Inferior parietal cortex (tissue), 1 donor: Measurements from ENCODE around the gene HEPN1.

Experiments
- DNase-seq: peaks from one replicate; pipeline ENCODE4 v3.0.0-alpha.2; 2016; ENCODE audit errors: extremely low spot score

The HEPN1 gene

DNA sequence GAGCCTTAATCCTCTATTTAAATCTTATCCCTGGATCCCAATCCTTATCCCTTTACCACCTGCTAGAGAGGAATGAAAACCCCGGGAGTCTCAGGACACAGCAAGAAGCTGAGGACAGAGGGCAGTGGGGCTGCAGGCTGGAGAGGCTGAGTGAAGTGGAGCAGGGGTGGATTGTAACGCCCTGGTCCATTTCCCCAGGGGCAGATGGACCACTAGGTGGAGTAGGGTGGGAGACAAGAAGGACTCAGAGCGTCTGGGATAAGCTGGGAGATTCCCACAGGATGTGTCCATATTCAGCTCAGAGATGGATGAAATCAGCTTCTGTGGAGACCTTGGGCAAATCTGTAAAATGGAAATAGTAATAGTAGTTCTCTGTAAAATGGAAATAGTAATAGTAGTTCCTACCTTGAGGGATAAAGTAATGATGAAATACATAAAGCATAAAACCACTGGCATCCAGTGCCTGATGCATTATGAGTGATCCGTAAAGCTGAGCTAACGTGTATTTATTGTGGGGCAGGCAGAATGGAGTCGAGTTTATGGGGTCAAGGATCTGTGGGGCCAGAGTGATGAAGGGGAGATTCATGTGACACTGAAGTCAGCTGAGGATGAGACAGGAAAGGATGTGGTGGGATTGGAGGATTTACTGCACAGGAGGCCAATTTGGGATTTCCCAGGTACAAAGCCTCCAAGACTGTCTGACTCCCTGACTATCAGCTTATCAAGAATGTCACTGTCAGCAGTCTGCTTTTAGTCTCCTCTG lies 19.5 kb upstream of the HEPN1 start:
- DNase-seq: no peak

- DNase-seq: no peak
Measured at GRCh38 chr11:124900464-124900863, 18.6 kb upstream of the HEPN1 start.

GRCh38 chr11:124902616-124903015 lies 16.4 kb upstream of the HEPN1 start:
- no peak for DNase-seq

DNA sequence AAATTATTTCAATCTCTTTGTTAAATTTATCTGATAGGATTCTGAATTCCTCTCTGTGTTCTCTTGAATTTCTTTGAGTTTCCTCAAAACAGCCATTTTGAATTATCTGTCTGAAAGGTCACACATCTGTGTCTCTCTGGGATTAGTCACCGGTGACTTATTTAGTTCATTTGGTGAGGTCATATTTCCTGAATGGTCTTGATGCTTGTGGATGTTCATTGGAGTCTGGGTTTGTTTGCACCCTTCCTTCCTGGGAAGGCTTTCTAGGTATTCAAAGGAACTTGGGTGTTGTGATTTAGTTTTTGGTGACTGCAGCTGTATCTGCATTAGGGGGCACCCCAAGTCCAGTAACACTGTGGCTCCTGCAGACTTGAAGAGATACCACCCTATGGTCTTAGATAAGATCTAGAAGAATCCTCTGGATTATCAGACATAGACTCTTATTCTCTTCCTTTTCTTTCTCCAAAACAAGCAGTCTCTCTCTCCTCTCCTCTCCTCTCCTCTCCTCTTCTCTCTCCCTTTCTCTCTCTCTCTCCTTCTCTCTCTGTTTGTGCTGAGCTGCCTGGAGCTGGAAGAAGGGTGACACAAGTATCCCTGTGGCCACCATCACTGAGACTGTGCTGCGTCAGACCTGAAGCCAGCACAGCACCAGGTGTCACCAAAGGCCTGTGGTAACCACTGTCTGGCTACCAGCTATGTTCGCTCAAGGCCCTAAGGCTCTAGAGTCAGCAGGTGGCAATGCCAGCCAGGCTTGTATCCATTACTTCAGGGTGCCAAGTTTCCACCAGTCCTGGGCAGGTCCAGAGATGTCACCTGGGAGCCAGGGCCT lies 3.3 kb upstream of the HEPN1 start:
- DNase-seq: no peak

GRCh38 chr11:124916370-124916710 lies 2.7 kb upstream of the HEPN1 start:
- no peak for DNase-seq

DNA sequence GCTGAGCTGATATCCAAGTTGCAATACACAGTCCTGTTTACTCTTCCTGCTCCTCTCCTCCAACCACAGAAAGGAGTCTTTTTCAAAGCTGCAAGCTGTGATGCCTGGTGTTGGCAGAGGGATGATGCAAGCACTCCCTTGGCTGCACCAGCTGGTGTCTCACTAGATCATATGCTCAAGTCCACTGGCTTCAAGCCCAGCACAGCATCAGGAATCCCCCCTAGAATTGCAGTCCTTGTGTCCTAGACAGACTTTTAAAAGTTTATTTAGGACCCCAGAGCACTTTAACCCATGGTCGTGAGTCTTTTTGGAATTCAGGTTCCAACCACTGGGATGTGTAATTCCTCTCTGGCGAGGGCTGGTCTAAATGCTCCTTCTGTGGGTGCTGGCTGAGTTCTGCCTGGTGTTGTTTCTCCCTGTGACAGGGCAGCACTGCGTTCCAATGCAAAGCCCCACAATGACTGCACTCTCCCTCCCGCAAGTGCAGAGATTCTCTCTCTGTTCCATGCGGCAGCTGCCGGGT lies 1.9 kb upstream of the HEPN1 start:
- DNase-seq: peak; percentile 84

GRCh38 chr11:124919898-124920297 lies 848 bp downstream of the HEPN1 start:
- DNase-seq: no peak

GRCh38 chr11:124920356-124920755 lies 1.3 kb downstream of the HEPN1 start:
- DNase-seq: no peak

- DNase-seq: no peak
Measured at GRCh38 chr11:124920870-124921609, 2.0 kb downstream of the HEPN1 start.

- no peak for DNase-seq
Measured at GRCh38 chr11:124922831-124923230, 3.8 kb downstream of the HEPN1 start.

DNA sequence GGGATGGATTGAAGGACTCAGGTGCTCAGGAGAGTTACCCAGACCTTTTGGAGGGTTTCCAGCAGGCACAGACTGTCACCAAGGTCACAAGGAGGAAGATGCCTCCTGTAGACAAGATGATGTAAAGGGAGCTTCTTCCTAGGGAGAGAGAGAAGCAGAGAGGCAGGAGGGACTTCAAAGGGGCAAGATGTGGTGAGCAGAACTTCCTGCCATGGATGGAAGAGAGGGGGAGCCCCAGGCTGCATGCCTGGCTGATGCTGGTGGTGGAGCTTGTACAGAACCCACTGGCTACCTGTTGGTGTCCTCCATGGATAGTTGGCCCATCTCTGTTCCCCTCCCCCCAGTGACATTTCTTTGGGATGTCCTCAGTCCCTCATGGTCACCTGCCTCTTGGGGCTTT lies 4.2 kb downstream of the HEPN1 start:
- no peak for DNase-seq

GRCh38 chr11:124928942-124929665 lies 10.1 kb downstream of the HEPN1 start:
- no peak for DNase-seq

DNA sequence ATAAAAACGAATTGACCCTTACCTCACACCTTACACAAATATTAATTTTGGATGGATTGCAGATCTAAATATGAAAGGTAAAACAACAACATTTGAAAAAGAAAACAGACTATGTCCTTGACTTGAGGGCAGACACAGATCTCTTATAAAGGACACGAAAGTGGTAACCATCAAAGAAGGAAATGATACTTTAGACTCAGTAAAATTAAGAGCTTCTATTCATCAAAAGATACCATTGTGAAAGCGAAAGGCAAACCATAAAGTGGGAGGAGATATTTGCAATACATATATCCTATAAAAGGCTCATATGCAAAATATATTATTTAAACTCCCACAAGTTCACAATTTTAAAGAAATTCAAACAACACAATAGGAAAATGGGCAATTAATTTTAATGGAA lies 11.7 kb downstream of the HEPN1 start:
- DNase-seq: no peak

GRCh38 chr11:124934862-124935547 lies 16.0 kb downstream of the HEPN1 start:
- no peak for DNase-seq

GRCh38 chr11:124935548-124936514 lies 16.8 kb downstream of the HEPN1 start, which contains the start of gene HEPACAM:
HEPACAM (minus strand) TSS chr11:124936047; CDS start chr11:124936006, 41 bp downstream.
- peak; percentile 85 for DNase-seq

DNA sequence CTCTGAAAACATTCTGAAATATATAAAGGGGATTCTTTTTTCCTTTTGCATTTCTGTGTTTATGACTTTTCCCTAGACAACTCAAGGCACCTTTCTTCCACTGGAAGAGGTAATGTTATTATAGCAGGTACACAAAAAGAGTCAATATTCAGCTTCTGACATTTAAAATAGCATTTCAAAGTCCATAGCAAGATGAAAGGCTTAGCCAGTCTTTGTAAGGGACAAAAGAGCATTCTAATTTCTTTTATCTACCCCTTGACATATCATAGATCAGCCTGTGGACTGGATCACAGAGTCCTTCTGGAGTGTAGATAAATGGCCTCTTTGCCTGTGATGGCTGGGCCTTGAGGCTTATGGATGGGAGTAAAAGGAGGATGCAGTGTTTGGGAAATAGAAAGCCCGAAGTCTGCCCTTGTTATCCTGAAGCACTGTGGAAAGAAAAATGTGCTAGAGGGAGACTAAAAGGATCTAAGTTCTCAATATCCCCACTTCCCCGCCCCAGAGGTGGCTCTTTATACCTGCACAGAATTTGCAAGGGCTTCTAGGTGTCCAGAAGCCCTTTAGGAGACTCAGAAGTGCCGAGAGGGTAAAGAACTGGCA lies 18.4 kb downstream of the HEPN1 start:
- DNase-seq: no peak

DNA sequence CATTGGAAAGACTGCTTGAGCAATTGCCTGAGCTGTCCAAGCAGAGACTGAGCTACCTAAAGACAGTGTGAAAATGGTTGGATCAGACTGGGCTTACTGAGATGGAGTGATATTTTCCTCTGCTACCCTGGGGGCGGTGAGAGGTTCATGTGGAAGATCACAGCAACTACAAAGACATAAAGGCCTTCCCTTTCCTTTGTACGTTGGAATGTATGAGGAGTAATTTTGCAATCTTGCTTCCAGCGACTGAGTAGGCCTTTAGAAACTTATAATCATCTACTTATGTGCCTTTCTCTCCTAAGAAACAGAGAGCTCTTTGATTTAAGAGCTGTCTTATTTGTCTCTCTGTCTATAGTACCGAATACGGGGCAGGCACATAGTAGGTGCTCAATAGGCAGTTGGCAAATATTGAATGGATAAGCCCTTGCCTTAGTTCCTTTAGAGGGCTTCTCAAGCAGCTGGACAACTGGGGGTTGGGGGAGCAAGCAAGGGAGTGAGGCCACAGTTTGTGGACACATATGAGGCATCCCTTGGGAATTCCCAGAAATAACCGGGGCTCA lies 19.2 kb downstream of the HEPN1 start:
- DNase-seq: no peak

DNA sequence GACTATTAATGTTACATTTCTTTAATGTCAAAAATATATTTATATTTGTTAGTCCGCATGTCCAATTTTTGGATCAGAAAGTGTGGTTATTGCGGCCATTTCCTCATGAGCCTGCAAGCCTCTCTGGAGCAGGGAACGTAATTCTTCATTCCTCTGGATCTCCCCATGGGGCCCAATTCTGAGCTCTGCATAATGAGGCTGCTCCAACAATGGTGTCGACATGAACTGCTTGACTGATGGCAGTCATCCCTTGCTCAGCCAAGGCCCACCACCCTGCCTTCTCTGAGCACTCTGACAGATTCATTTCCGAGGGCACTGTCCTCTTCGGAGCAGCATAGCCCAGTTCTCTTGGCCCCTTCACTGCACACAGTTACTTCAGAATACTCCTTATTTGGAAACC lies 19.9 kb downstream of the HEPN1 start:
- DNase-seq: no peak

DNA sequence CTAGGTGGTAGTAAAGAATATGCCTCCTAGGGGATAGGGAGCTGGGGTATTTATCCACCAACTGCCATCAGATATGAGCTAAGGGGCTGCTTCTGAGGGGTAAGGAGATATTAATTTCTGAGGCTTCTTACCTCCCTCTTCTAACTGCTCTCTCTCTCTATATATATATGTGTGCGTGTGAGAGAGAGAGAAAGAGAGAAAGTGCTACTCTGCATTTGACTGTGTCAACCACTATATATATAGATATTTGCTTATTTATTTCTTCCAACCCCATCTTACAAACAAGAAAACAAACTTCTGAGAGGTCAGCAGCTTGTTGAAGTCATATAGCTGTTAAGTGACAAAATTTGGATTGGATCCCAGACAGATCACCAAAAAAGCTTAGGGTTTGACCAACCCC lies 22.7 kb downstream of the HEPN1 start:
- DNase-seq: no peak
